Lower leg skin (tissue), 3 donors: ENCODE results near the gene CORO1C.

Experiments
- POLR2A ChIP-seq, 2 donors: fragments of 450-650 bp; IDR thresholded peaks; one replicate each; pipeline ENCODE4 v1.6.1; 2016 to 2017; ENCODE audit warnings: antibody characterized with exemption in 2 of 2, mild to moderate bottlenecking in 1 of 2, moderate library complexity in 1 of 2
- TF ChIP-seq, protein P1 (sequence below), 3 donors: fragments of 450-650 bp; IDR thresholded peaks; one replicate each; pipeline ENCODE4 v1.5.1; 2016; ENCODE audit warnings: antibody characterized with exemption in 3 of 3, mild to moderate bottlenecking in 3 of 3, moderate library complexity in 2 of 3

DNA sequence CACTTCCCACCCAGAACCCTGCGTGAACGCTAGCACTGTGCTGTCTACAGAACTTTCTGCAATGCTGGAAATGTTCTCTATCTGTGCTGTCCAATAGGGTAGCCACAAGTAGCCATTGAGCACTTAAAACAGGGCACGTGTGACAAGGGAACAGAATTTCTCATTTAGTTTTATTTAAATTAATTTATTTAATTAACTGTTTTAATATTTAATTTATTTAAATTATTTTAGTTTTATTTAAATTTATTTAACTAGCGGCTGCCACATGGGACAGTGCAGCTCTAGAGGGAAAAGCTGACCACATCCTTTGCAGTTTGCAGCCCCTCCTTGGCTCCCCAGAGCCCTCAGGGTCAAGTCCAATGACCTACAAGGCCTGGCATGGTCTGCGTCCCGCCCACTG lies 35.0 kb upstream of the CORO1C start:
- TF ChIP-seq, protein P1, sequence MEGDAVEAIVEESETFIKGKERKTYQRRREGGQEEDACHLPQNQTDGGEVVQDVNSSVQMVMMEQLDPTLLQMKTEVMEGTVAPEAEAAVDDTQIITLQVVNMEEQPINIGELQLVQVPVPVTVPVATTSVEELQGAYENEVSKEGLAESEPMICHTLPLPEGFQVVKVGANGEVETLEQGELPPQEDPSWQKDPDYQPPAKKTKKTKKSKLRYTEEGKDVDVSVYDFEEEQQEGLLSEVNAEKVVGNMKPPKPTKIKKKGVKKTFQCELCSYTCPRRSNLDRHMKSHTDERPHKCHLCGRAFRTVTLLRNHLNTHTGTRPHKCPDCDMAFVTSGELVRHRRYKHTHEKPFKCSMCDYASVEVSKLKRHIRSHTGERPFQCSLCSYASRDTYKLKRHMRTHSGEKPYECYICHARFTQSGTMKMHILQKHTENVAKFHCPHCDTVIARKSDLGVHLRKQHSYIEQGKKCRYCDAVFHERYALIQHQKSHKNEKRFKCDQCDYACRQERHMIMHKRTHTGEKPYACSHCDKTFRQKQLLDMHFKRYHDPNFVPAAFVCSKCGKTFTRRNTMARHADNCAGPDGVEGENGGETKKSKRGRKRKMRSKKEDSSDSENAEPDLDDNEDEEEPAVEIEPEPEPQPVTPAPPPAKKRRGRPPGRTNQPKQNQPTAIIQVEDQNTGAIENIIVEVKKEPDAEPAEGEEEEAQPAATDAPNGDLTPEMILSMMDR (IDR thresholded peaks at IDR 0.05), result no peak
- TF ChIP-seq POLR2A (IDR thresholded peaks at IDR 0.05), result no peak
